A375 (cell line): Measurements from ENCODE around the gene CT45A2. TPM values are rescaled to one million over a fixed set of nuclear protein-coding genes. Genes with fewer than 3 reads are reported as not detected.

Experiments used
- total RNA-seq: library from RNA; depleted of rRNA; stranded (reverse); fragments of >200 nt; shearing (Covaris generic); gene quantifications from 2 replicates; pipeline ENCODE4 v1.2.3, GENCODE V29; 2014; rRNA removed

CT45A2 gene
- 0.83 TPM in 1 of 2 replicates, not detected in the other for total RNA-seq

DNA sequence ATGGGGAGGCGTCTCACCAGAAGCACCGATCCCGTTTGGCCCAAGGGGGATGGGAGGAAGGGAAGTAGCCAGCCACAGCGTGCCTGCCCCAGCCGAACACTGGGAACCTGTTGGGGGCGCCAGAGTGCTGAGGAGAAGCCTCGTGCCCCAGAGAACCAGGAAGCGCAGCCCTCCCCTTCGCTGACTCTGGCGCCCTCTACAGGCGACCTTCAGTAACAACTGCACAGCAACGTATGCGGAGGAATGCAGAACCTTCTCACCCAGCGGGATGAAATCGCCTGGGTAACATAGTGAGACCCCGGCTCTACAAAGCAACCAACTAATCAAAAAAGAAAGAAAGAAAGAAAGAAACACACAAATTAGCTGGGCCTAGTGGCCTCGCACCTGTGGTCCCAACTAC lies at the start of gene CT45A2:
Gene CT45A2 (minus strand): TSS at position 101 of the 400 bp plus-strand sequence. CDS start 3,747 bp downstream, outside the sequence.

DNA sequence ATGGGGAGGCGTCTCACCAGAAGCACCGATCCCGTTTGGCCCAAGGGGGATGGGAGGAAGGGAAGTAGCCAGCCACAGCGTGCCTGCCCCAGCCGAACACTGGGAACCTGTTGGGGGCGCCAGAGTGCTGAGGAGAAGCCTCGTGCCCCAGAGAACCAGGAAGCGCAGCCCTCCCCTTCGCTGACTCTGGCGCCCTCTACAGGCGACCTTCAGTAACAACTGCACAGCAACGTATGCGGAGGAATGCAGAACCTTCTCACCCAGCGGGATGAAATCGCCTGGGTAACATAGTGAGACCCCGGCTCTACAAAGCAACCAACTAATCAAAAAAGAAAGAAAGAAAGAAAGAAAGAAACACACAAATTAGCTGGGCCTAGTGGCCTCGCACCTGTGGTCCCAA lies 34.6 kb upstream of the CT45A2 start, which contains the start of gene CT45A8:
Gene CT45A8 (minus strand): TSS at position 101 of the 400 bp plus-strand sequence. CDS start 3,755 bp downstream, outside the sequence.

GRCh38 chrX:135837180-135837579 lies 17.4 kb upstream of the CT45A2 start, which contains the start of gene CT45A7:
Gene CT45A7, minus strand, starts transcription at chrX:135837280. Its CDS starts 3,747 bp downstream, at chrX:135833533.

GRCh38 chrX:135802687-135803086 lies 17.1 kb downstream of the CT45A2 start, which contains the start of gene CT45A6:
Gene CT45A6, minus strand, starts transcription at chrX:135802787. Its CDS starts 3,794 bp downstream, at chrX:135798993.

DNA sequence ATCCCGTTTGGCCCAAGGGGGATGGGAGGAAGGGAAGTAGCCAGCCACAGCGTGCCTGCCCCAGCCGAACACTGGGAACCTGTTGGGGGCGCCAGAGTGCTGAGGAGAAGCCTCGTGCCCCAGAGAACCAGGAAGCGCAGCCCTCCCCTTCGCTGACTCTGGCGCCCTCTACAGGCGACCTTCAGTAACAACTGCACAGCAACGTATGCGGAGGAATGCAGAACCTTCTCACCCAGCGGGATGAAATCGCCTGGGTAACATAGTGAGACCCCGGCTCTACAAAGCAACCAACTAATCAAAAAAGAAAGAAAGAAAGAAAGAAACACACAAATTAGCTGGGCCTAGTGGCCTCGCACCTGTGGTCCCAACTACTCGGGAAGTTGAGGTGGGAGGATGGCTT lies 34.4 kb downstream of the CT45A2 start, which contains the start of gene CT45A5:
Gene CT45A5 (minus strand): TSS at position 101 of the 400 bp plus-strand sequence. CDS start 3,774 bp downstream, outside the sequence.

DNA sequence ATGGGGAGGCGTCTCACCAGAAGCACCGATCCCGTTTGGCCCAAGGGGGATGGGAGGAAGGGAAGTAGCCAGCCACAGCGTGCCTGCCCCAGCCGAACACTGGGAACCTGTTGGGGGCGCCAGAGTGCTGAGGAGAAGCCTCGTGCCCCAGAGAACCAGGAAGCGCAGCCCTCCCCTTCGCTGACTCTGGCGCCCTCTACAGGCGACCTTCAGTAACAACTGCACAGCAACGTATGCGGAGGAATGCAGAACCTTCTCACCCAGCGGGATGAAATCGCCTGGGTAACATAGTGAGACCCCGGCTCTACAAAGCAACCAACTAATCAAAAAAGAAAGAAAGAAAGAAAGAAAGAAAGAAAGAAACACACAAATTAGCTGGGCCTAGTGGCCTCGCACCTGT lies 51.7 kb downstream of the CT45A2 start, which contains the start of gene CT45A3:
Gene CT45A3 (minus strand): TSS at position 101 of the 400 bp plus-strand sequence. CDS start 3,747 bp downstream, outside the sequence.

Other genes starting within 250 kb of the CT45A2 start
- gene CT45A1, start 106.4 kb downstream of the CT45A2 start, total RNA-seq, result 66.5 and 103 TPM in 2 replicates
- gene CT45A3, start 51.8 kb downstream of the CT45A2 start, total RNA-seq, result 161 and 205 TPM in 2 replicates
- gene CT45A5, start 34.5 kb downstream of the CT45A2 start, total RNA-seq, result 105 and 135 TPM in 2 replicates
- not detected in 2 replicates for gene CT45A6, start 17.2 kb downstream of the CT45A2 start, total RNA-seq
- 0.53 and 1.3 TPM in 2 replicates for gene CT45A7, start 17.3 kb upstream of the CT45A2 start, total RNA-seq
- 0.83 TPM in 1 of 2 replicates, not detected in the other for gene CT45A8, start 34.5 kb upstream of the CT45A2 start, total RNA-seq
- gene CT45A9, start 51.8 kb upstream of the CT45A2 start, total RNA-seq, result not detected in 2 replicates
- 51.5 and 62.2 TPM in 2 replicates for gene CT45A10, start 73.4 kb upstream of the CT45A2 start, total RNA-seq
- gene SAGE1, start 73.7 kb upstream of the CT45A2 start, total RNA-seq, result 14.1 and 16.7 TPM in 2 replicates
- gene MMGT1, start 154.0 kb upstream of the CT45A2 start, total RNA-seq, result 9.6 and 11.6 TPM in 2 replicates
- gene SLC9A6, start 165.4 kb upstream of the CT45A2 start, total RNA-seq, result 5.2 and 6.3 TPM in 2 replicates